Measurements from ENCODE around the gene RPSA.

DNA sequence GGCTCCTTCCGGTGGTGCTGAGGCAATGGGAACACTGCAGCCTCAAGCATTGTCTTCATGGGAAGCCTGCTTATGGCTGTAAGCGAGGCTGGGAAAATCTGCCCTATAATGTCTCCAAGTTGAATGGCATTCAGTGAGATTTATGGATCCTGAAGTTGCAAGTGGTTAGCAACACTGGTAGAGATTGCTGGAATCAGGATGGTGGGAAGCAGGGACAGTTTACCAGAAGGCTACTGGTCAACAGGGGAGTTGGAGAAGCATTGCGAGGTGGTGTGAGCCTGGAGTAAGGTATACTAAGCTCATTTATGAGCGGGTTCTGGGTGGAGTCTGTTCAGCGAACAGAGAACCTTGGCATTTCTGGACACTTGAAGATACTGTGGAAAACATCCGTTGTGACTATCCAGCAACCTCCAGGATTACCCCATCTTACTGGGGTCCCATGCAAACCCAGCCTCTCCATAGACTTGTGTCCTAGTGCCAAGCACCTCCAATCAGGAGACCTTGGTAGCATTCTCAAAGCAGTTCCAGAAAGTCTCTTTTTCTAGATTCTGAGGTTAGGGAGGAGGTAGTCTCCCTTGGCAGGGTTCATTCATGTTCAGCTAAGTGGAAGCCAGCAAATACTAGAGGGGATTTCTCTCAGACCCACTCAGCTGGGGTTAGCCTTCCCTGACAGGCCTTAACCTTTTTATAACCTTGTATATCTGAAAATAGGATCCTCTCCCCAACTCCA is 7.3 kb downstream of the RPSA start:
- TF ChIP-seq, protein P1, sequence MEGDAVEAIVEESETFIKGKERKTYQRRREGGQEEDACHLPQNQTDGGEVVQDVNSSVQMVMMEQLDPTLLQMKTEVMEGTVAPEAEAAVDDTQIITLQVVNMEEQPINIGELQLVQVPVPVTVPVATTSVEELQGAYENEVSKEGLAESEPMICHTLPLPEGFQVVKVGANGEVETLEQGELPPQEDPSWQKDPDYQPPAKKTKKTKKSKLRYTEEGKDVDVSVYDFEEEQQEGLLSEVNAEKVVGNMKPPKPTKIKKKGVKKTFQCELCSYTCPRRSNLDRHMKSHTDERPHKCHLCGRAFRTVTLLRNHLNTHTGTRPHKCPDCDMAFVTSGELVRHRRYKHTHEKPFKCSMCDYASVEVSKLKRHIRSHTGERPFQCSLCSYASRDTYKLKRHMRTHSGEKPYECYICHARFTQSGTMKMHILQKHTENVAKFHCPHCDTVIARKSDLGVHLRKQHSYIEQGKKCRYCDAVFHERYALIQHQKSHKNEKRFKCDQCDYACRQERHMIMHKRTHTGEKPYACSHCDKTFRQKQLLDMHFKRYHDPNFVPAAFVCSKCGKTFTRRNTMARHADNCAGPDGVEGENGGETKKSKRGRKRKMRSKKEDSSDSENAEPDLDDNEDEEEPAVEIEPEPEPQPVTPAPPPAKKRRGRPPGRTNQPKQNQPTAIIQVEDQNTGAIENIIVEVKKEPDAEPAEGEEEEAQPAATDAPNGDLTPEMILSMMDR (IDR thresholded peaks at IDR 0.05; ENCODE audit: low read depth, low read length, poor library complexity, severe bottlenecking), result no peak
- no peak for TF ChIP-seq EZH2phosphoT487 (IDR thresholded peaks at IDR 0.05; ENCODE audit: borderline replicate concordance, low read length)

Data from DOHH2 (cell line).